Mammary epithelial cell (primary cell): ENCODE results near the gene IL6R.

Source experiments
- CTCF ChIP-seq, 2 donors: IDR thresholded peaks in 1 of 2; conservative IDR thresholded peaks in 1 of 2; 2 replicates each; pipeline ENCODE4 v1.5.1; 2011 to 2012; ENCODE audit warnings: inconsistent platforms in 2 of 2, low read length in 2 of 2, mild to moderate bottlenecking in 2 of 2, control low read depth in 1 of 2, low read depth in 1 of 2; ENCODE audit not compliant: insufficient read depth in 1 of 2; ENCODE audit errors: extremely low read depth in 1 of 2
- EZH2 ChIP-seq: IDR thresholded peaks from 2 replicates; pipeline ENCODE4 v1.6.1; 2012; ENCODE audit warnings: low read length, inconsistent platforms, borderline replicate concordance

- TF ChIP-seq CTCF (conservative IDR thresholded peaks at IDR 0.05 in 1 of 2, IDR thresholded peaks at IDR 0.05 in 1 of 2; ENCODE audit: extremely low read depth in 1 of 2, insufficient read depth in 1 of 2, low read depth in 1 of 2, low read length in 2 of 2), result no peak
- no peak for TF ChIP-seq EZH2
These were observed 88.1 kb downstream of the IL6R start for GRCh38 chr1:154493276-154493675.
